Left lung (tissue), 10 donors: ENCODE results near the gene DPYD. TPM values are rescaled to one million over a fixed set of nuclear protein-coding genes. Genes with fewer than 3 reads are reported as not detected.

Experiments used
- ATAC-seq: fragments of 200-7000 bp; cut with Tn5 transposase; one replicate; pipeline ENCODE4 v1.9.1; 2020; ENCODE audit warnings: moderate library complexity
- DNase-seq, 4 donors: peaks; one replicate each; pipeline ENCODE4 v3.0.0-alpha.2; 2013 to 2020
- H3K27ac ChIP-seq, 2 donors: fragments of 200-600 bp; sonication (generic) in 1 of 2; one replicate each; pipeline versions ENCODE4 v1.5.0 to v1.8.0; 2020 to 2021
- H3K27me3 ChIP-seq, 2 donors: fragments of 200-600 bp; sonication (generic) in 1 of 2; one replicate each; pipeline versions ENCODE4 v1.5.0 to v1.8.0; 2020 to 2021
- H3K36me3 ChIP-seq, 2 donors: fragments of 200-600 bp; sonication (generic) in 1 of 2; one replicate each; pipeline versions ENCODE4 v1.5.0 to v1.8.0; 2020 to 2021
- H3K4me1 ChIP-seq, 2 donors: fragments of 200-600 bp; one replicate each; pipeline ENCODE4 v1.8.0; 2021
- H3K4me3 ChIP-seq, 2 donors: fragments of 200-600 bp; sonication (generic) in 1 of 2; one replicate each; pipeline versions ENCODE4 v1.5.0 to v1.8.0; 2020 to 2021; ENCODE audit warnings: mild to moderate bottlenecking in 1 of 2
- H3K9me3 ChIP-seq, 2 donors: fragments of 200-600 bp; sonication (generic) in 1 of 2; one replicate each; pipeline versions ENCODE4 v1.5.0 to v1.8.0; 2020 to 2021
- intact Hi-C, 2 donors: fragments of 100-400 bp; cut with DNase I; formaldehyde crosslinking; loops; one replicate each; pipeline versions ENCODE4 v1.11.2 to v1.14.2; 2022
- polyA plus RNA-seq, 6 donors: library from polyadenylated mRNA; unstranded; fragments of 120-200 nt; gene quantifications; one replicate each; pipeline ENCODE4 v1.2.1, GENCODE V29; 2013; ENCODE audit not compliant: insufficient read length in 6 of 6
- total RNA-seq, 2 donors: library from RNA; stranded (reverse); fragmentation: NEBNext Ultra II Directional; extraction: Animal tissue kit (Norgen Biotek cat#: 25700); gene quantifications; one replicate each; pipeline ENCODE4 v1.2.1, GENCODE V29; 2021
- TF ChIP-seq, protein P1 (sequence below), 2 donors: fragments of 200-600 bp; sonication (generic) in 1 of 2; IDR thresholded peaks; one replicate each; pipeline versions ENCODE4 v1.5.0 to v1.8.0; 2021; ENCODE audit warnings: antibody characterized with exemption in 2 of 2
- donor health status: DM: no; HTN: yes; CAD: no.
- donor health status: DM: no; HTN: no; CAD: no.

The DPYD gene
- total and polyA plus RNA-seq, 8 donors = 21.4 to 106 (median 26.1) TPM

DNA sequence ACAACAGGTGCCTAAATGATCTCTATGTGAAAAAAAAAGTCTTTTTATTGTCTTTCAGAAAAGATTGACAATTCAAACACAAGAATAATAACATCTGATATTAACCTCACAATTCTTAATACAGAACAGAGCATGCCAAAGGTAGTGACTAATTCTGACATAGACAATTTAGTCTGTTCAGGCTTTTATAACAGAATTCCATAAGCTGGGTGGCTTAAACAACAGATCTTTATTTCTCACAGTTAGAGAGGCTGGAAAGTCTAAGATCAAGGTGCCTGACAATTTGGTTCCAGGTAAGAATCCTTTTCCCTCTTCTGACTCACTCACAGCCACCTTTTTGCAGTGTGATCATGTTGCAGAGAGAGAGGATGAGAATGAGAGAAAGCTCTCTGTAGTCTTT, 27.0 kb downstream of the DPYD start:
- Histone ChIP-seq H3K4me3 (no peak overlapping the region), H3K4me1 (peaks cover 0 to 9% of the 10 kb centered on the region in 2 donors), H3K27ac (no peak overlapping the region), H3K36me3 (peaks cover 0 to 5% of the 10 kb centered on the region in 2 donors), H3K27me3 (no peaks in the 10 kb centered on the region), H3K9me3 (peaks cover 0 to 7% of the 10 kb centered on the region in 2 donors)
- ATAC-seq (no peak), DNase-seq (no peak)
- intact Hi-C loops = no loop called here
- TF ChIP-seq, protein P1, sequence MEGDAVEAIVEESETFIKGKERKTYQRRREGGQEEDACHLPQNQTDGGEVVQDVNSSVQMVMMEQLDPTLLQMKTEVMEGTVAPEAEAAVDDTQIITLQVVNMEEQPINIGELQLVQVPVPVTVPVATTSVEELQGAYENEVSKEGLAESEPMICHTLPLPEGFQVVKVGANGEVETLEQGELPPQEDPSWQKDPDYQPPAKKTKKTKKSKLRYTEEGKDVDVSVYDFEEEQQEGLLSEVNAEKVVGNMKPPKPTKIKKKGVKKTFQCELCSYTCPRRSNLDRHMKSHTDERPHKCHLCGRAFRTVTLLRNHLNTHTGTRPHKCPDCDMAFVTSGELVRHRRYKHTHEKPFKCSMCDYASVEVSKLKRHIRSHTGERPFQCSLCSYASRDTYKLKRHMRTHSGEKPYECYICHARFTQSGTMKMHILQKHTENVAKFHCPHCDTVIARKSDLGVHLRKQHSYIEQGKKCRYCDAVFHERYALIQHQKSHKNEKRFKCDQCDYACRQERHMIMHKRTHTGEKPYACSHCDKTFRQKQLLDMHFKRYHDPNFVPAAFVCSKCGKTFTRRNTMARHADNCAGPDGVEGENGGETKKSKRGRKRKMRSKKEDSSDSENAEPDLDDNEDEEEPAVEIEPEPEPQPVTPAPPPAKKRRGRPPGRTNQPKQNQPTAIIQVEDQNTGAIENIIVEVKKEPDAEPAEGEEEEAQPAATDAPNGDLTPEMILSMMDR (IDR thresholded peaks at IDR 0.05) = no peak

DNA sequence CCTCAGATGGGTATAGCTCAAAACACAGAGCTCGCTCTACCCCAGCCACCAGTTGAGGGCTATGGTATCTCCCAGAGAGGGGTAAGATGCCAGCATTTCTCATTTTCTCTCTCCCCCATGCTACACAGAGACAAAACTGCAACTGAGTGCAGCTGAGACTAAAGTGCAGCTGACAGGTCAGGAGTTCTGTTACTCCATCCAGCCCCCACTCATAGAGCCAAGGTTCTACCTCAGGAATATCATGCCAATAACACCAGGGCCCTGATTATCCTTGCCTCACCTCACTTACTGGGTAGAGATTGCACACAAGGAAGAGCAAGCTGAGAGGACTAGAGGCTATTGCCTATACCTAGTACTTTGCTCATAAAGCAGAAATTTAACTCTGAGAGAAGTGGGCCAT, 34.6 kb downstream of the DPYD start:
- no peak overlapping the region for H3K27ac ChIP-seq
- peaks cover 0 to 18% of the 10 kb centered on the region in 2 donors for H3K36me3 ChIP-seq
- ATAC-seq = no peak
- peaks cover 0 to 18% of the 10 kb centered on the region in 2 donors for H3K9me3 ChIP-seq
- H3K4me3 ChIP-seq = no peak overlapping the region
- no peaks in the 10 kb centered on the region for H3K27me3 ChIP-seq
- intact Hi-C loops = no loop called here
- TF ChIP-seq, protein P1 (IDR thresholded peaks at IDR 0.05) = no peak
- DNase-seq = no peak
- H3K4me1 ChIP-seq = peaks cover 0 to 11% of the 10 kb centered on the region in 2 donors

DNA sequence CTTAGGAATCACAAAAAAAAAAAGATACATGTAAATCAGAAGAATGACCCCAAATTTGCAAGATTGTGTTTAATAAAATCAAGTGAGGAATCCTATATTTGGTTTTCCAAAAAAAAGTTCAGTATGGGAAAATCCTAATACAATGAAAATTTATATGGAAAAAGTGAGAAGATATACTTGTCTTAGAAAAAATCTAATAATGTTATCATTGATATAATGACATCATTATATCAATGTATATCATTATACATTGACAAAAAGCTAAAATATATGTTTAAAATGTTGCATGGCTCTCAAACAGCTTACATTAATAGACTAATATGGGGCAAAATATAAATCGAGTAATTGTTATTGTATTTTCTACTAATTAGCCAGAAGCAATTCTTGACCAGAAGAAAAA, 37.0 kb downstream of the DPYD start:
- Histone ChIP-seq H3K9me3 (peaks cover 0 to 11% of the 10 kb centered on the region in 2 donors), H3K4me1 (peaks cover 0 to 11% of the 10 kb centered on the region in 2 donors), H3K4me3 (no peak overlapping the region), H3K27me3 (no peaks in the 10 kb centered on the region), H3K27ac (no peak overlapping the region), H3K36me3 (peaks cover 0 to 29% of the 10 kb centered on the region in 2 donors)
- TF ChIP-seq, protein P1 (IDR thresholded peaks at IDR 0.05) = no peak
- ATAC-seq = no peak
- DNase-seq = no peak
- intact Hi-C loops = no loop called here

DNA sequence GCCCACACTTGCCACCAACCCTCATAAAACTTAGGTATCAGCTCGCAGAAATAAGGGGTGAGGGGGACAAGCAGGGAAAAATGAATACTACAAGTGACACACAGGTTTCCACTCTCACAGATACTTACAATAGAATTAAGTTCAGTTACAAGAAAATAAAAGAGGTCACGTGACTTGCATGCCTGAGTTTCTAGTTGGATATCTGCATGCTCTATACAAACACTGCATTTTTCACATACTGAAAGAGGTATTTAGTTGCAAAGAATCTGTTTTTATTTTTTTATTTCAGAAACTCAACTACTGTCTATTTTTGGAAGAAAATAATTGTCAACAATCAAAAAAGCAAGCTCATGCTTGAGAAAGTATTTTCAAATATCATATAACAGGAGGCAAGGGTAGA, 43.5 kb downstream of the DPYD start:
- Histone ChIP-seq H3K27me3 (no peaks in the 10 kb centered on the region), H3K27ac (no peak overlapping the region), H3K9me3 (no peaks in the 10 kb centered on the region), H3K4me3 (no peak overlapping the region), H3K4me1 (no peaks in the 10 kb centered on the region), H3K36me3 (peaks cover 0 to 21% of the 10 kb centered on the region in 2 donors)
- DNase-seq (no peak), ATAC-seq (no peak)
- intact Hi-C loops = no loop called here
- TF ChIP-seq, protein P1 (IDR thresholded peaks at IDR 0.05) = no peak

DNA sequence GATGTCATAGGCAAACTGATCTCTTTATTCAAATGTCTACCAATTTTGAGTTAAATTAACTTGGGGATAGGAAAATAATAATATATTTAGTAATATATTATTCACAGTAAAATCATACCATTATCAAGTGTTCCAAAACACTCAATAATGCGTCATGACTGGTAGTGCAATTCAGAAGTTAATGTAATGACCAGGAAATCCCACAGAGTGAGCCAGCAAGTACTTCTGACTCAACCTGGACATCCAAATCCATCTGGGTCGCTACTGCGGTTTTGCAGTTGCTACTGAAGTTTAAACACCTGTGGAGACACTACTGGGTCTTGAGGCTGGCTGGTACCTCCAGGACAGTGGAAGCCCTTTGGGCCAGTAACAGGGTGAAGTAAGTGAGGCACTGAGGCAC, 44.8 kb downstream of the DPYD start:
- H3K27ac ChIP-seq = no peak overlapping the region
- intact Hi-C loops = no loop called here
- no peaks in the 10 kb centered on the region for H3K27me3 ChIP-seq
- peaks cover 0 to 9% of the 10 kb centered on the region in 2 donors for H3K36me3 ChIP-seq
- H3K9me3 ChIP-seq = no peaks in the 10 kb centered on the region
- no peak for DNase-seq
- no peaks in the 10 kb centered on the region for H3K4me1 ChIP-seq
- TF ChIP-seq, protein P1 (IDR thresholded peaks at IDR 0.05) = no peak
- no peak for ATAC-seq
- H3K4me3 ChIP-seq = no peak overlapping the region
